Subcutaneous adipose tissue (tissue), 4 donors: Measurements from ENCODE around the gene CCT6A. TPM values are rescaled to one million over a fixed set of nuclear protein-coding genes. Genes with fewer than 3 reads are reported as not detected.

Source experiments
- total RNA-seq, 4 donors: library from RNA; depleted of rRNA; stranded (reverse); fragments of >200 nt; gene quantifications; one replicate each; pipeline ENCODE4 v1.1.0, GENCODE V29; 2016
- TF ChIP-seq, protein P1 (sequence below): fragments of 450-650 bp; IDR thresholded peaks from one replicate; pipeline ENCODE4 v1.5.1; 2016; ENCODE audit warnings: low read depth, mild to moderate bottlenecking, control low read depth, antibody characterized with exemption, moderate library complexity

CCT6A gene
- total RNA-seq, 4 donors from 2014 or later: 75.1 to 133 (median 89.5) TPM

DNA sequence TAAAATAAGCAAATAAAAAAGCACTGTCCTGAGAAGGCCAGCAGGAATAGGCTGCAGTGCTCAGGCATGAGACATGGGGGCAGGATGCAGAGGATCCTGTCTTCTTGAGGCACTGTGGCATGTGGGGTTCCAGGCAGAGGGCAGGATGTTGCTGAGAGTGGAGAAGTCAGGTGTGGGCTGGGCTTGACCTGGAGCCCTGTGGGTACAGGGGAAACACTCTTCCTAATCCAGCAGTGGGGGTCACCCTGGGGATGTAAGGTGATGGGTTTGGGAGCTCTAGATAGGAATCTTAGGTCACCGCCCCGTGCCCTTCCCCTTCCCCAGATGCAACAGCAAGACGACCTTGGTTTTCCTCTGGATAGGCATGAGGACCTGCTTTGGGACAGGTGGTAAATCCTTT lies 26.1 kb downstream of the CCT6A start:
- TF ChIP-seq, protein P1, sequence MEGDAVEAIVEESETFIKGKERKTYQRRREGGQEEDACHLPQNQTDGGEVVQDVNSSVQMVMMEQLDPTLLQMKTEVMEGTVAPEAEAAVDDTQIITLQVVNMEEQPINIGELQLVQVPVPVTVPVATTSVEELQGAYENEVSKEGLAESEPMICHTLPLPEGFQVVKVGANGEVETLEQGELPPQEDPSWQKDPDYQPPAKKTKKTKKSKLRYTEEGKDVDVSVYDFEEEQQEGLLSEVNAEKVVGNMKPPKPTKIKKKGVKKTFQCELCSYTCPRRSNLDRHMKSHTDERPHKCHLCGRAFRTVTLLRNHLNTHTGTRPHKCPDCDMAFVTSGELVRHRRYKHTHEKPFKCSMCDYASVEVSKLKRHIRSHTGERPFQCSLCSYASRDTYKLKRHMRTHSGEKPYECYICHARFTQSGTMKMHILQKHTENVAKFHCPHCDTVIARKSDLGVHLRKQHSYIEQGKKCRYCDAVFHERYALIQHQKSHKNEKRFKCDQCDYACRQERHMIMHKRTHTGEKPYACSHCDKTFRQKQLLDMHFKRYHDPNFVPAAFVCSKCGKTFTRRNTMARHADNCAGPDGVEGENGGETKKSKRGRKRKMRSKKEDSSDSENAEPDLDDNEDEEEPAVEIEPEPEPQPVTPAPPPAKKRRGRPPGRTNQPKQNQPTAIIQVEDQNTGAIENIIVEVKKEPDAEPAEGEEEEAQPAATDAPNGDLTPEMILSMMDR: no peak

DNA sequence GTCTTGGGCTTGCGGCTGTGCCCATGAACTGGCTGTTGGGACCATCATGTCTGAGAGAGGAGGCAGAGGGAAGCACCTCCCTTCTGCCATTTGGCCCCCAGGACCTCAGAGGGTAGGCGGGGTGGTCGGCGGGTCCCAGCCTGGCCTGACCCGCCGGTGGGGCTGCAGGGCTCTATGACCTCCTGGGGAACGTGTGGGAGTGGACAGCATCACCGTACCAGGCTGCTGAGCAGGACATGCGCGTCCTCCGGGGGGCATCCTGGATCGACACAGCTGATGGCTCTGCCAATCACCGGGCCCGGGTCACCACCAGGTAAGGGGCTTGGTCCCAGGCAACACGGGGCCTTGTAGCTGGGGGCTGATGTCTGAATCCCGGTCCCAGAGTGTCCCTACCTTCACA lies 26.6 kb downstream of the CCT6A start:
- TF ChIP-seq, protein P1: no peak

DNA sequence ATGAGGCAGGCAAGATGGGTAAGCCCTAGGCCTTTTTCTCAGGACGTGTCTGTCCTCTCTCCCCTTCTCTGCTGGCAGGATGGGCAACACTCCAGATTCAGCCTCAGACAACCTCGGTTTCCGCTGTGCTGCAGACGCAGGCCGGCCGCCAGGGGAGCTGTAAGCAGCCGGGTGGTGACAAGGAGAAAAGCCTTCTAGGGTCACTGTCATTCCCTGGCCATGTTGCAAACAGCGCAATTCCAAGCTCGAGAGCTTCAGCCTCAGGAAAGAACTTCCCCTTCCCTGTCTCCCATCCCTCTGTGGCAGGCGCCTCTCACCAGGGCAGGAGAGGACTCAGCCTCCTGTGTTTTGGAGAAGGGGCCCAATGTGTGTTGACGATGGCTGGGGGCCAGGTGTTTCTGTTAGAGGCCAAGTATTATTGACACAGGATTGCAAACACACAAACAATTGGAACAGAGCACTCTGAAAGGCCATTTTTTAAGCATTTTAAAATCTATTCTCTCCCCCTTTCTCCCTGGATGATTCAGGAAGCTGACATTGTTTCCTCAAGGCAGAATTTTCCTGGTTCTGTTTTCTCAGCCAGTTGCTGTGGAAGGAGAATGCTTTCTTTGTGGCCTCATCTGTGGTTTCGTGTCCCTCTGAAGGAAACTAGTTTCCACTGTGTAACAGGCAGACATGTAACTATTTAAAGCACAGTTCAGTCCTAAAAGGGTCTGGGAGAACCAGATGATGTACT lies 28.1 kb downstream of the CCT6A start:
- TF ChIP-seq, protein P1: no peak

DNA sequence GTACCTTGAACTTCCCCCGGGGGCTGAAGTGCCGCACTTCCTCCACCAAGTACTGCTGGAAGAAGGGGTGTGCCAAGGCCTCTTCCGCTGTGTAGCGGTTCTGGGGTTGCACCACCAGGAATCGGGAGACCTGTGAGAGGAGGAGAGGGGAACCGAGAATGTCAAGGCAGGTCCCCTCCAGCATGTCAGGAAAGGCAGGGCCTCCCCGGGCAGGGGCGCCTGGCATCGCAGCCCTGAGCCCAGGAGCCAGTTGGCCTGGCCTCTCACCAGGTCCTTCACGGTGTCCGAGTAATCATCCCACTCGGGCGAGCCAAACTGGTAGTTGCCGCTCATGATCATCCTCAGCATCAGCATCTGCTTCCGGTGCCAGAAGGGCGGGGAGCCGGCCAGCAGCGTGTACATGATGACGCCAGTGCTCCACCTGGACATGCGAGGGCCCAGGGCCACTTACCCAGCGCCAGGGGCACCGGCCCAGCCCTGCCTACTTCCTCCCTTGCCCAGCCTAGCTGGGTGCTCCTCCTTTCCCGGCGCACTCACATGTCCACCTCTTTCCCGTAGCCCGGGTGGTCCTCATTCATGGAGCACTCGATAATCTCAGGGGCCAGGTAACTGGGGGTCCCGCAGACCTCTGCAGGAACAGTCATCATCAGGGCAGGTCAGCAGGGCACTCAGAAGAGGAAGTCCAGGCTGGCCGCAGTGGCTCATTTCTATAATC lies 30.2 kb downstream of the CCT6A start:
- TF ChIP-seq, protein P1: no peak

DNA sequence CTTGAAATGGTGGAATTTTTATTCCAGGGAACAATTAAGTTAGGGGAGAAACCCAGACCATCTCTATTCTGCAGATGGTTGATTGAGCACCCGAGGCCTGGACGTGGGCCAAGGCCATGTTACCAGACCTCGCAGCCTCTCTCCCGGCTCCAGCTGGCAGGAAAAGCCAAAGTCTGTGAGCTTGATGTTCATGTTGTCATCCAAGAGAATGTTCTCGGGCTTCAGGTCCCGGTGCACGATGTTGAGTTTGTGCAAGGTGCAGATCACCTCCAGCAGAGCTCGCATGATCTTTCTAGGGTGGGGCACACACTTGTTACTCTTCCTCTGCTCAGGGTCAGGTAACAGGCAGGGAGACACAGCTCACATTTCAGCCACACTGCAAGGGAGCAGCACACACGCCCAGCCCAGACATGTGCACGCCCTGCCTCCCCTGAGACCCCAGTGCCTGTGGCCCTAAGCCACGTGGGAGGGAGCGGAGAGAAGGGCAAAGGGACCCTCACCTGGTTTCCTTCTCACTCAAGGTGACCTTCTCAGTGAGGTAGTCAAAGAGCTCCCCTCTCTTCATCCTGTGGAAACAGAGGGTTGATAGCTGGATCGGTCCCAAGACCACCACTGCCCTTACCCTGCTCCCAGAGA lies 31.7 kb downstream of the CCT6A start:
- TF ChIP-seq, protein P1: no peak

DNA sequence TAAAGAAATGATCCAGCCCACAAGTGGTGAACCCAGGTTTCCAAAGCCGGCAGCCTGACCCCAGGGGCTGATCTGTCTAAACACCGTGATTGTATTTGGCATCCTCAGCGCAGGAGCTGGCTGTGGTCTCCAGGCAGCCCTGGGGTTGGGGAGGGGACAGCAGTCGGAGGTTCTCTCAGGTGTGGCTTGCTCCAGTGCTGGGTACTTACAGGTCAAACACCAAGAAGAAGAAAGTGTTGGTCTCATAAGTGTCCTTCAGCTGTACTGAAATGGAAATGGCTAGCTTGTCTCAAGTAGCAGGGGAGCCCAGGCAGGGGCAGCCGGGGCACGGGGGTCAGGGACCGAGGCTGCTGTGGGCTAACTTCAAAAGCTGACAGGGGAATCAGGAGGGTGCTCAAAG lies 35.2 kb downstream of the CCT6A start:
- TF ChIP-seq, protein P1: no peak

DNA sequence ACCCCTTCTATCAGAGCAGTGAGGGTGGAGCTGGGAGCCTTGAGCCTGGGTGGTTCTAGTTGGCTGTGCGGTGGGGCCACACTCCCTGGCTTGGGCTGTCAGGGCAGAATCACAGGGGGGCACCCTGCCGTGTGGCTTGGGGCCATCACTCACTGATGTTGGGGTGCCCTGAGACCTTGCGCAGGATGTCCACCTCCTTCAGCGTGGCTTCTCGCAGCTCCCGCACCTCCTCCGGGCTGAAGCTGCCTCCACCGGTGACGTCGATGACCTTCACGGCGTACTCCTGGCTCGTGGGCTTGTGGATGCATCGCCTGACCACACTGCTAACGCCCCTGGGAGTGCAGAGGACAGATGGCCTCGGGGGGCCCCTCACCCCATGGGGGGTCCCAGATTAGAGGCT lies 35.9 kb downstream of the CCT6A start:
- TF ChIP-seq, protein P1: no peak
